ENCODE measurements around the gene CYP3A5. TPM values are rescaled to one million over a fixed set of nuclear protein-coding genes. Genes with fewer than 3 reads are reported as not detected.
A peak's percentile ranks its signal among the peaks of the same experiment; 100 is the strongest.

The CYP3A5 gene
- total RNA-seq, 1 experiment from 2014 or later, result 2.0 TPM

DNA sequence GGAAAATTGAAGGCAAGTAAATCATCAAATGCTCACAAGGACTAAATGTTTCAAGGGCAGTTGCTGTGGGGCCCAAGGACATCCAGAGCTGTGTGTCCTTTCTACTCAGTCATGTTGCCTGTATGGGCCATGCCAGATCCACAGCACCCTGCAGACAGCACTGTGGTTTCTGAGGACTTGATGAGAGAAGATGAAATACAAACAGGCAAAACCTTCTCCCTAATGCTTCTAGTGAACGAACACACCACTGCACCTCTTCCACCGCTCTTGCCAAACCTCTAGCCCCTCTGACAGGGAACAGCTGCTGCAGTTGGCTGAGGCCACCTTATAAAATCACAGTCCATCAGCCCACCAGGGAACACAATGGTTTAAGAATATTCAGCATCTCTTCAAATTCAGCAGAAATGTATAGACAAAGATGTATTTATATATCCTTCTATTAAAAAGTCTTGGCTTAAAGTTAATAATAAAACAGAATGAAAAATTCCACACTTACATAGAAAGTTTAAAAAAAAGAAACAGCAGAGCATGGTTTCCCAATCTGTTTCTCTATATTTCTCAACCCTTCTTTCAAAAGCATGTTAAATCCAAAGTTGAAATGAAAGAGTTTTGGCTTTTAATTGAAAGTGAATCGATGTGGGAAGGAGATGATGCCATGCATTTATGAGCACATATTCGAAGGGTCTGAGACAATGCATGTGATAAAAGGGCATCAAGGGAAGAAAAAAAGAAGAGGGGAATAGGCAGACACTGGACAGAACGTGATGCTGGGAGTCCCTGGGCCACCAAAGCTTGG lies 41.2 kb upstream of the CYP3A5 start:
- H2AFZ ChIP-seq, result no peak overlapping the region
- no peaks in the 10 kb centered on the region for H3K9me2 ChIP-seq (ENCODE audit: insufficient read depth)
- no peaks in the 10 kb centered on the region for H3K4me1 ChIP-seq (replicated peaks; ENCODE audit: insufficient read depth)
- TF ChIP-seq EZH2 (IDR thresholded peaks at IDR 0.05; ENCODE audit: low read depth), result no peak
- TF ChIP-seq, protein P1, sequence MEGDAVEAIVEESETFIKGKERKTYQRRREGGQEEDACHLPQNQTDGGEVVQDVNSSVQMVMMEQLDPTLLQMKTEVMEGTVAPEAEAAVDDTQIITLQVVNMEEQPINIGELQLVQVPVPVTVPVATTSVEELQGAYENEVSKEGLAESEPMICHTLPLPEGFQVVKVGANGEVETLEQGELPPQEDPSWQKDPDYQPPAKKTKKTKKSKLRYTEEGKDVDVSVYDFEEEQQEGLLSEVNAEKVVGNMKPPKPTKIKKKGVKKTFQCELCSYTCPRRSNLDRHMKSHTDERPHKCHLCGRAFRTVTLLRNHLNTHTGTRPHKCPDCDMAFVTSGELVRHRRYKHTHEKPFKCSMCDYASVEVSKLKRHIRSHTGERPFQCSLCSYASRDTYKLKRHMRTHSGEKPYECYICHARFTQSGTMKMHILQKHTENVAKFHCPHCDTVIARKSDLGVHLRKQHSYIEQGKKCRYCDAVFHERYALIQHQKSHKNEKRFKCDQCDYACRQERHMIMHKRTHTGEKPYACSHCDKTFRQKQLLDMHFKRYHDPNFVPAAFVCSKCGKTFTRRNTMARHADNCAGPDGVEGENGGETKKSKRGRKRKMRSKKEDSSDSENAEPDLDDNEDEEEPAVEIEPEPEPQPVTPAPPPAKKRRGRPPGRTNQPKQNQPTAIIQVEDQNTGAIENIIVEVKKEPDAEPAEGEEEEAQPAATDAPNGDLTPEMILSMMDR (conservative IDR thresholded peaks at IDR 0.05), result no peak
- H3K27me3 ChIP-seq (ENCODE audit: insufficient read depth, low read depth), result no peaks in the 10 kb centered on the region
- H4K20me1 ChIP-seq (ENCODE audit: insufficient read depth), result no peaks in the 10 kb centered on the region
- ChIA-PET CTCF (interaction anchor here (0.6 kb wide), 1 partner anchor 1069 kb away, joined by 6 read pairs; no protein-coding TSS in a partner anchor), POLR2A (ENCODE audit: unreplicated experiment) (interaction anchor here (0.7 kb wide), 1 partner anchor 14 kb away, joined by 4 read pairs; no protein-coding TSS in a partner anchor)
- no peaks in the 10 kb centered on the region for H3K79me2 ChIP-seq (ENCODE audit: low read depth)
- DNase-seq, result no peak
- no peaks in the 10 kb centered on the region for H3K36me3 ChIP-seq (ENCODE audit: low read depth)
- H3K4me3 ChIP-seq, result no peak overlapping the region
- peaks cover 8% of the 10 kb centered on the region; the same call in 1 of the 2 replicates for H3K9me3 ChIP-seq (ENCODE audit: insufficient read depth, low read depth)
- no peak overlapping the region for H3K4me2 ChIP-seq
- BruUV-seq (replicated peaks), result no TSS peak
- no peaks in the 10 kb centered on the region for H3F3A ChIP-seq (ENCODE audit: insufficient read depth, low read depth)
- H3K27ac ChIP-seq, result no peak overlapping the region
- intact Hi-C loops (cut with micrococcal nuclease; ENCODE audit: unreplicated experiment), result no loop called here

DNA sequence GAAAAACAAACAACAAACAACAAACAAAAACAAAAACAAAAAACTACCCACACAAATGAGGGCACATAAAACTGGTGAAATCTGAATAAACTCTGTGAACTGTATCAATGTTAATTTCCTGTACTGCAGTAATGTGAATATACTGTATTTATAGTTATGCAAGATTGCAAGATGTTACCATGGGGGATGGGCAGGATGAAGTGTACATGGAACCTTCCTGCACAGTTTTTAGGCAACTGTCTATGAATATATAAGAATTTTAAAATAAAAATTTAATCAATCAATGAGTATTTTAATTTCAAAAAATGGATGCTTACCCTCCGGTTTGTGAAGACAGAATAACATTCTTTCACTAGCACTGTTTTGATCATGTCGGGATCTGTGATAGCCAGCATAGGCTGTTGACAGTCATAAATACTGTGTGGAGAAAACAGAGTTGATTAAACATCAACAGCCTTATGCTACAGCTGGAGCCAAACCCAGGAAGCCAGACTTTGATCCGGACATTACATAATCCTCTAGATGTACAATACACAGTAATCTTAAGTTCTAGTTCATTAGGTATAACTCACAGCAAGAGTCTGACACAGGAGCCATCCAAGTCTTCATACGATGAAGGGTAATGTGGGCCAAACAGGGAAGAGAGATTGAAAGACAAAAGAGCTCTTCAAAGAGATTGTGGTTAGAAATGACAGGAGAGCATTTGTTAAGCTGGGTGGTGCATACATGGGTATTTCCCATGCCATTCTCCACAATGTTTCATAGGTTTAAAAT lies 40.4 kb upstream of the CYP3A5 start:
- BruUV-seq (replicated peaks), result no TSS peak
- TF ChIP-seq, protein P1 (conservative IDR thresholded peaks at IDR 0.05), result no peak
- no peak for TF ChIP-seq EZH2 (IDR thresholded peaks at IDR 0.05; ENCODE audit: low read depth)
- Histone ChIP-seq H3K9me3 (ENCODE audit: insufficient read depth, low read depth) (peaks cover 8% of the 10 kb centered on the region), H2AFZ (no peak overlapping the region), H3K27ac (no peak overlapping the region), H3K9me2 (ENCODE audit: insufficient read depth) (no peaks in the 10 kb centered on the region), H3K36me3 (ENCODE audit: low read depth) (no peaks in the 10 kb centered on the region), H3K27me3 (ENCODE audit: insufficient read depth, low read depth) (no peaks in the 10 kb centered on the region), H3K4me3 (no peak overlapping the region), H3K79me2 (ENCODE audit: low read depth) (no peaks in the 10 kb centered on the region), H3F3A (ENCODE audit: insufficient read depth, low read depth) (peaks cover 1% of the 10 kb centered on the region; the same call in 1 of the 2 replicates), H3K4me1 (replicated peaks; ENCODE audit: insufficient read depth) (peaks cover 3% of the 10 kb centered on the region), H3K4me2 (no peak overlapping the region), H4K20me1 (ENCODE audit: insufficient read depth) (no peaks in the 10 kb centered on the region)
- intact Hi-C loops (cut with micrococcal nuclease; ENCODE audit: unreplicated experiment), result no loop called here
- CTCF ChIA-PET, result interaction anchor here (0.6 kb wide), 1 partner anchor 1070 kb away, joined by 6 read pairs; no protein-coding TSS in a partner anchor
- POLR2A ChIA-PET (ENCODE audit: unreplicated experiment), result interaction anchor here (0.7 kb wide), 1 partner anchor 15 kb away, joined by 4 read pairs; no protein-coding TSS in a partner anchor
- DNase-seq, result no peak

DNA sequence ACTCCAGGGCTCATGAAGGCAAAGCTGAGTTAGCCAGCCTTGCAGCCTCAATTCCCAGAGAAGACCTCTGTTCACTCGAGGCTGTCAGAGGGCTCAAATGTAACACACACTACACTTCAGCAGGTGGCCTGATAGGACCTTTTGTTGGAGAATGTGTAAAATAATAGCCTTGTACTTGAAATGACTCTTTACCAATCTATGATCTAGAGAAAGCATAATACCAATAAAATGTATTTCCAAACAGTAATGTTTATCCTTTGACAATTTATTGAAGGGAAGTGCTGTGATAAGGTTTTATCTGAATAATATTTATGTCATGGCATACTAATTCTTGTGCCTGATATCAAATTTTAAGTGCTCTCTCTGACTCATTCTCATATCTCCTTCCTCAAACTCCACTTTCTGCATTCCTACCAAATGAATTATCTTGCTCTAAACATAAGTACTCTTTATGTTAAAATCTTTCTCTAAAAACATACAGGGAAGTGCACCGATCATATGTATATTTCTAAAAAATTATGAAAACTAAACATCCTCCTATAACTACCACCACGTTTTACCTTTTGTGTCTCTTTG lies 34.3 kb upstream of the CYP3A5 start:
- DNase-seq, result peak in 1 of 2 experiments; percentile 87
- intact Hi-C loops (cut with micrococcal nuclease; ENCODE audit: unreplicated experiment), result no loop called here
- H3K36me3 ChIP-seq (ENCODE audit: low read depth), result no peaks in the 10 kb centered on the region
- H3K4me3 ChIP-seq, result peak overlapping the region; percentile 37
- no peaks in the 10 kb centered on the region for H3K9me2 ChIP-seq (ENCODE audit: insufficient read depth)
- BruUV-seq (replicated peaks), result no TSS peak
- H3K27ac ChIP-seq, result peak overlapping the region; percentile 75
- peaks cover 25% of the 10 kb centered on the region; the same call in 1 of the 2 replicates for H3F3A ChIP-seq (ENCODE audit: insufficient read depth, low read depth)
- H3K4me2 ChIP-seq, result peak overlapping the region; percentile 72
- H3K79me2 ChIP-seq (ENCODE audit: low read depth), result no peaks in the 10 kb centered on the region
- peaks cover 8% of the 10 kb centered on the region for H3K9me3 ChIP-seq (ENCODE audit: insufficient read depth, low read depth)
- TF ChIP-seq EZH2 (IDR thresholded peaks at IDR 0.05; ENCODE audit: low read depth), result no peak
- TF ChIP-seq, protein P1 (conservative IDR thresholded peaks at IDR 0.05), result no peak
- H3K27me3 ChIP-seq (ENCODE audit: insufficient read depth, low read depth), result no peaks in the 10 kb centered on the region
- no peaks in the 10 kb centered on the region for H4K20me1 ChIP-seq (ENCODE audit: insufficient read depth)
- 0 out of 2 replicates have a peak overlapping the region, but pooled peaks have one; percentile 59 for H2AFZ ChIP-seq
- ChIA-PET POLR2A (ENCODE audit: unreplicated experiment) (no interaction called here), CTCF (no interaction called here)
- H3K4me1 ChIP-seq (replicated peaks; ENCODE audit: insufficient read depth), result peaks cover 35% of the 10 kb centered on the region
